Keratinocyte (primary cell): Measurements from ENCODE around the gene PARD3B.

Source experiments
- CTCF ChIP-seq, 3 experiments: IDR thresholded peaks in 1 of 3; conservative IDR thresholded peaks in 1 of 3; optimal IDR thresholded peaks in 1 of 3; 2 replicates in 2 of 3; 3 replicates in 1 of 3; pipeline versions ENCODE3 to v1.5.1; 2011; ENCODE audit warnings: low read length in 3 of 3, mild to moderate bottlenecking in 3 of 3, moderate library complexity in 2 of 3, control low read depth in 1 of 3, inconsistent platforms in 1 of 3; ENCODE audit not compliant: insufficient read depth in 2 of 3; ENCODE audit errors: extremely low read depth in 1 of 3
- EZH2 ChIP-seq: IDR thresholded peaks from one replicate; pipeline ENCODE4 v1.6.1; 2012; ENCODE audit warnings: inconsistent platforms, mild to moderate bottlenecking, low read length, moderate library complexity

- TF ChIP-seq CTCF (optimal IDR thresholded peaks at IDR 0.05 in 1 of 3, IDR thresholded peaks at IDR 0.05 in 1 of 3, conservative IDR thresholded peaks at IDR 0.05 in 1 of 3; ENCODE audit: extremely low read depth in 1 of 3, insufficient read depth in 2 of 3, low read length in 3 of 3), result no peak
- TF ChIP-seq EZH2, result no peak
These were observed 823 bp downstream of the PARD3B start for GRCh38 chr2:204545861-204546735.
